Activated CD8-positive, alpha-beta memory T cell treated with anti-CD3 and anti-CD28 coated beads, Interleukin-2, amount 50 U/mL, for 1 hour (primary cell): ENCODE data around the gene KIF25.

Experiments used
- DNase-seq: peaks from one replicate; pipeline ENCODE4 v3.0.0-alpha.2; 2020; ENCODE audit errors: extremely low read depth

Gene KIF25

DNA sequence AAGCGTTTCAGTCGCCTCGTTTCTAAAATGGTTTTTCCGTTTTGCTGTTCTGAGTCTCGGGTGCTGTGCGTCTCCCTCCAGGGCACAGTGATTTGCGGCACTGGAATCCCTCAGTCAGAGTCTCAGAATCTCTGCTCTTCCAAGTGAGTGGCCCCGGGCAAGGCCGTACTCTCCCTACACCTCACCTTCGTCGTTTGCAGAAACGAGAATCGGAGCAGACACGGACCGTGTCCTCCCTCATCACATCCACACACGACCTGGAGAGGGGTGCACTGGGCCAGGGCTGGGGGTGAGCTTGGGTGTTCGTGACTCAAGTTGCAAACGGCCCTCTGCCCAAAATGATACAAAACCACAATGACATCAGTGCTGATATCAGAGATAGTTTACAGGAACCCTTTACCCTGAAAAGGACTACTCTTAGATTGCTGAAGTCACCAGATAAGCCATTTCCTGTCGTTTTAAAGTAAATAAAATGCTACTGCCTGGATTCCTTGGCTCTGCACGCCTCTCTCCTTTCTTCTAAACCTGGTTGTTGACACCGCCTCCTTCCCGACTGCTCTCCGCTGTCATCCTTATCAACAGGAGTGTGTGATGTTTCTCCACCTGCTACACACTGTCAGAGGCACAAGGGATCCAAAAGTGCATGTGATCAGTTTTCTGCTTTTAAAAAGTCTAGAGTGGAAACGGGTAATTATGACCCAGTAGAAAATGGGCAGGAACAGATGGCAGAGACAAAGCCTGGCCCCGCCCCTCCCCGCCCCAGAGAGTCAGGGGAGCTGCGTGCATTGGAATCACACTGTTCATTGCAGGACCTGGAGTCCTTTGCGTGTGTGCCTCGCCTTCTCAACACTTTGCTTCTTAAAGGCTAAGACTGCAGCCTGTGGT lies 38.4 kb downstream of the KIF25 start:
- DNase-seq = no peak

- no peak for DNase-seq
Measured at GRCh38 chr6:168037242-168037641, 39.8 kb downstream of the KIF25 start.

- no peak for DNase-seq
Measured at GRCh38 chr6:168037856-168038255, 40.4 kb downstream of the KIF25 start.

DNA sequence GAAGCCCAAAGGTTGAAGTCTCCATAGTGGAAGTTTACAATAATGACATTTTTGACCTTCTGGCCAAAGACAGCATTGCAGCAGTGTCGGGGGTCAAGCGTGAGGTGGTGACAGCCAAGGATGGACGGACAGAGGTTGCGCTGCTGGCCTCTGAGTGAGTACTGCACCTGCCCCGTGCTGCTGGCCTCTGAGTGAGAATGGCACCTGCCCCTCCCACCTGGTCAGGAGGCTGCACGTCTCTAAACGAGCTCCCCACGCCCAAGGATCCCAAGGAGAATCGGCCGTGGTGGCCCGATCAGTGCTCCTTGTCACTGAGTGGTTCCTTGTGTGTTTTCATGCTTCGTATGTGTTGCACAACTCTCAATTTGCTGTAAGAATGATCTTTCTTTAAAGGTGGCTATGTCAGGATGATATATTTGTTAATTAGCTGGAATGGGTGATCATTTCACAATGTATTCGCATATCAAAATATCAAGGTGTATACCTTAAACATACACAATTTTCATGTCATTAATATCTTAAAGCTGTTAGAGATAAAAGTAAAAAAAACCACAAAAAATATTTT lies 41.2 kb downstream of the KIF25 start:
- no peak for DNase-seq

DNA sequence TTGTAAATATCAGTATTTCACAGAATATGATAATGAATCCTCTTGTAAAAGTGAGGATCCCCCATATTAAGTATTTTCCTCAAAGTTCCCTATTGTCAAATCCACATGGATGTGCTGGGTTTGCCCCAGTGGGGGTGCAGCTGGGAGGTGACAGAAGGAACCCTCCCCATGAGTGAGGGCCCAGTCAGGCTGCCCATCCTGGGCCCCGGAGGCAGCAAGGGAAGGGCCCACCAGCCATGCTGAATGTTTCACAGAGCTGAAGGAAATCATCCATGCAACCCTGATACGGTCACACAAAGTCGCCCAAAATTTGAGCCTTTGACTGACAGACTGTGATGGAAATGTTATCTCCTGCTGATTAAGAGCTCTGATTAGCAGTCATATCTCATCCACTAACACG lies 41.8 kb downstream of the KIF25 start:
- no peak for DNase-seq

DNA sequence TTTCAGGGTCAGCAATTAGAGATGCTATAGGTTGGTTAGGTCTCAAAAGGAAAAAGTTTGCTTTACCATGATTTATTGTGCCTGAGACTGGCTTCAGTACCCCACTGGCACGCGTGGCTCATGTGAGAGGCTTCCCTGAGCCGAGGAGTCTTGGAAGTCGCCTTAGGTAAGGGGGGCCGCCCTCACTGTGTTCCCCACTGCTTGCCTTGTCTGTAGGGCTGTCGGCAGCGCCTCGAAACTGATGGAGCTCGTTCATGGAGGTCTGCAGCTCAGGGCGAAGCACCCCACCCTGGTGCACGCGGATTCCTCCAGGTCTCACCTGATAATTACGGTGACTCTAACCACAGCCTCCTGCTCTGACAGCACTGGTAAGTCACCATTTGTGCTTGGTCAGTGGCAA lies 42.4 kb downstream of the KIF25 start:
- DNase-seq = no peak

DNA sequence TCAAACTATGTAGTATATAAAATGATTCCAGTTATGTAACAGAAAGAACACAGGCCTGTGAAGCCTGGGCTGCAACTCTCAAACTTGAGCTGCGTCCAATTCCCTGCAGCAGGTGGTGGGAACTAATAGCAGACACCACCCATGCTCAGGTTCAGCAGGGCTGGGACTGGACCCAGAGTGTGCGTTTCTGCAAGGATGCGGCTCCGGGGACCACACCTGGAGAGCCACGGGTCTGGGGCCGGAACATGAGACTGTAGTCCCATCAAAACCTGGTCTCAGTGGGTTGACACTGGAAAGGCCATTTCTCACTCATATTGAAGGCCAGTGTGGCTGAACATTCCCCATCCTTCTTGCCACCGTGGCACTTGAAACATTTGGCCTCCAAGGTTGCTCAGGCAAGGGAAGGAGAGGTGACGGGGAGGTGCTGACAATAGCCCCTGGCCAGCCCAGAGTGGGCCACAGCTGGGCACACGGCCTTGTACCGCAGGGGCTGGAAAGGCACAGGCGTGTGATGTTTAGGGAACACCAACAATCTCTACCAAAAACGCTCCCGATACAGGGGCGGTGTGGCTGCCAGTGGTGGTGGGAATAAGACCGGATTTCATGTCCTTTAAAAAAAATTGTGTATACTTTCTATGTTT lies 43.5 kb downstream of the KIF25 start:
- no peak for DNase-seq

DNA sequence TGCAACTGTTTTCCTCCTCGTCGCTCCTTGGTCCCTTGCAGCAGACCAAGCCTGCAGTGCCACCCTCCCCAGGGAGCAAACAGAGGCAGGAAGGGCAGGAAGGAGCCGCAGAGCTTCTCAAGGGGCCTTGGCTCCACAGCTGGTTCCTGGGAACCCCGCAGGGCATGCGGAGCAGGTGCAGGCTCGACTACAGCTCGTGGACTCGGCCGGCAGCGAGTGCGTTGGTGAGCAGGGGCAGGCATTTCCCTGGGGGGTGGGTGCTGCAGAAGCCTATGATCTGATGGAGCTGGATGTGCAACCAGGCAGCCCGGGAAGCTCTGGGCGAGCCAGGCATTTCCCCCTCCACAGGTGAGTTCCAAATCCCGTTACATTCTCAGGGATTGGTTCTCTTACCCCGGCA lies 44.5 kb downstream of the KIF25 start:
- no peak for DNase-seq

GRCh38 chr6:168042426-168043192 lies 45.1 kb downstream of the KIF25 start:
- no peak for DNase-seq

GRCh38 chr6:168043193-168043847 lies 45.8 kb downstream of the KIF25 start:
- DNase-seq = no peak

GRCh38 chr6:168043848-168044415 lies 46.5 kb downstream of the KIF25 start:
- DNase-seq = no peak

GRCh38 chr6:168044521-168045130 lies 47.2 kb downstream of the KIF25 start:
- DNase-seq = no peak

DNA sequence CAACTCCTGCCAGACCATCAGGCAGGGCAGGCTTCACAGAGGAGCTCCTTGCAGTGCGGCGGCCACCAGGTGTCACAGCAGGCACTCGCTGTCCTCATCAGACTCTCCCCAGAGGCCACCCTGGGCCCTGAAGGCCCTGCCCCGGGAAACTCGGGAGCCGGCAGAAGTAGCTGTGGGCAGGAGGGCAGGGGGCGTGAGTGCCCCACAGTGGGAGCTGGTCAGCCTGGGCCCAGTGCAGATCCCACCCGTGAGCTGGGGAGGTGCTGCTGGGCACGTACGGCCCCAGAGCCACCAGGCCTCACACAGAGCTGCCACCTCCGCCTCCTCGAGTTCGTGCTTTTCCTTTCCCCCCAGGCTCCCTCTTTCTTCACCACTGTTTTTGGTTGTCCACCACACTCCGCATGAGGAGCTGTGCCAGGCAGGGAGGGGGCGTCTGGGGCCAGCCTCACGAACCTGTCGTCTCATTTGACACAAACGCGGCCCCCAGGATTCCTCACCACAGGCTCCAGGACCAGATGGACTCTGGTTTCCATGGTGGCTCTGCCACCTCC lies 47.7 kb downstream of the KIF25 start:
- no peak for DNase-seq

GRCh38 chr6:168045706-168046620 lies 48.5 kb downstream of the KIF25 start:
- DNase-seq = no peak

- DNase-seq = no peak
Measured at GRCh38 chr6:168046696-168047095, 49.2 kb downstream of the KIF25 start.

DNA sequence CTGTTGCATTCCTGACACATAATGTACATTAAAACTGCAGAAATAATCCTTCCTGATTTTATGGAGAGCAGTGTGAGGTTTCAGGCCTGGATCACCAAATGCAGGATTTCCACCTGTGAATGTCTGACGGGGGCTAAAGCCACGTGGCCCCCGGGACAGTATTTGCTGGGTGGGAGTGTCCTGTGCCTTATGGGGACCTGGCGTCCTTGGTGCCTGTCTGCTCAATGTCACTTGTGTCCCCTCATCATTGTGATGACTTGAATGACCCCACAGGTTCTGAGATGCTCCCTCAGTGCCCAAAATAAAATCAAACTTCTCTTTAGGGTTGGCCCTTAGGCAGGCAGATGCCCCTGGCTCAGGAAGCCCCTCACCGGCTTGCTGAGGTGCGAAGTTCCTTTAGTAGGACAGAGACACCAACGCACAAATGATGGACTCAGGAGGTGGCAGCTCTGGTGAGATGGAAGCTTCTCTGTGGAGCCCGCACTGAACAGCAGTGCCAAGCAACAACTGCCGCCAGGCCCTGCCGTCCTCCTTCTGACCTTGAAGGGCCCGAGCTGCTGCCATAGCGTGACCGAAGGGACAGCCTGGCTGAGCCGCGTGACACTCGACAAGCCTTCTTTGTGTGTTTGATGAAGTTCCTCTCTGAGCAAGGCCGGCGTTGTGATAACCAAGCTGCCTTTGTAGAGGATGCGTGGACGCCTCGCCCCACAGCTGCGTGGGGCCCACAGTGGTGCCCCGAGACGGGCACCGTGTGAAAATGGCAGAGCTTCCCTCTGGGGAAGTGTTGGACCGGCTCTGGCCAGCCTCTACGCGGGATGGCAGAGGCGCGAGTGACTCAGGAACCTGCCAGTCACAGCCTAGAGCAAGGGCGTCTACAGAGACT lies 50.6 kb downstream of the KIF25 start:
- DNase-seq = no peak

DNA sequence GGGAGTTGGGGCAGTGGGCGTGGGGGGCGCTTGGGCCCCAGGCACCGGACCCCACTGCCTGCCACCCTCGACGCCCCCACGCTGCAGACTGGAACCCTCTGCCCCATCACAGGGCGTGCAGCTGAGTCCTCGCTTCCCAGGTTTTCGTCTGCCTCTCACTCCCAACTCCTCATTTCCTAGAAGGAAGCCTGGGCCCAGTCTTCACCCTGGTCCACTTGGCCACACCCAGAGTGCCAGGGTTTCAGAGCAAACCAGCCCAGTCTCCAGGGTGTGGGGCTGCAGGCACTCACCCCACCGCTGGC lies 51.2 kb downstream of the KIF25 start:
- no peak for DNase-seq

DNA sequence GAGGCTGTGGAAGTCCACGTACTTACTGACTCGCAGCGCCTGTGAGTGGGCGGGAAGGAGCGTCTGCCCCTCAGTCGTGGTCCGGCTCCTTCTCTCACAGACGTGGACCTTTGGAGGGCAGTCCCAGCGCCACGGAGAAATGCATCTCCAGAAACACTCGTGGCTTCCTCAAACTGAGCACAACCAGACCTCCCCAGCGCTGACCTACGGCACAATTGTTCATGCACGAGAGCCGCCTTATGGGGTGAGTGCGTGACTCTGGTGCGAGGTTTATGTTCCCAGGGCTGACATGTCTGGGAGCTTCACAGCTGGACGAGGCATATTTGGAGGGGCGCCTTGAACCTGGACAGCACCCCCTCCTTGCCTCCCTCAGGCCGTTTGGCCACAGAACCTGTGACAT lies 51.8 kb downstream of the KIF25 start:
- DNase-seq = no peak
